NCI-H345 treated with DMSO at 0.1 percent for 48 hours (cell line): Measurements from ENCODE around the gene ZNF780B.

Experiments used
- DNase-seq: peaks from one replicate; lab custom pipeline; 2025; ENCODE audit not compliant: unreplicated experiment; lab: John Stamatoyannopoulos, UW

ZNF780B gene

GRCh38 chr19:39983695-39984300 is 72.2 kb downstream of the ZNF780B start:
- DNase-seq = no peak

GRCh38 chr19:39982883-39983282 is 73.1 kb downstream of the ZNF780B start:
- no peak for DNase-seq
